Measurements from ENCODE around the gene TPPP2.

DNA sequence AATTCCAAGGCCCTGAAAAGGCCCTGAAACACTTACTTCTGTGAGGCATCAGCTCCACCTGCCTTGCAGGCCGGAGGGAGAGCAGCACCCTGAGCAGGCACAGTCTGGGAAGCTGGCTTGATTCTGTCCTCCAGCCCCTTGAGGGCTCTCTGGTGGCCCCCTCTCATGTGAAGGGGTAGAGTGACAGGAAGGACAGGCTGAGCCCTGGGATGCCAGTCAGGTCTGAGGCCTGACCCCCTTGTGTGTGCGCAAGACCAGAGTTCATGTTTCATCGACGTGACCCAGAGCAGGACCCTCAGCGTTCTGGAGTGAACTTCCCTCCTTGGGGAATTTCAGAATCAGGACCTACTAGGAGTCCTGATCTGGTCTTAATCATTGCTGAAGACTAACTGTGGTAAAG lies 28.9 kb downstream of the TPPP2 start:
- no peak for TF ChIP-seq ZNF560 (tag by site-specific recombination; IDR thresholded peaks at IDR 0.05; ENCODE audit: borderline replicate concordance)
- TF ChIP-seq ZNF549 (tag by site-specific recombination; IDR thresholded peaks at IDR 0.05), result no peak
- TF ChIP-seq, protein P1, sequence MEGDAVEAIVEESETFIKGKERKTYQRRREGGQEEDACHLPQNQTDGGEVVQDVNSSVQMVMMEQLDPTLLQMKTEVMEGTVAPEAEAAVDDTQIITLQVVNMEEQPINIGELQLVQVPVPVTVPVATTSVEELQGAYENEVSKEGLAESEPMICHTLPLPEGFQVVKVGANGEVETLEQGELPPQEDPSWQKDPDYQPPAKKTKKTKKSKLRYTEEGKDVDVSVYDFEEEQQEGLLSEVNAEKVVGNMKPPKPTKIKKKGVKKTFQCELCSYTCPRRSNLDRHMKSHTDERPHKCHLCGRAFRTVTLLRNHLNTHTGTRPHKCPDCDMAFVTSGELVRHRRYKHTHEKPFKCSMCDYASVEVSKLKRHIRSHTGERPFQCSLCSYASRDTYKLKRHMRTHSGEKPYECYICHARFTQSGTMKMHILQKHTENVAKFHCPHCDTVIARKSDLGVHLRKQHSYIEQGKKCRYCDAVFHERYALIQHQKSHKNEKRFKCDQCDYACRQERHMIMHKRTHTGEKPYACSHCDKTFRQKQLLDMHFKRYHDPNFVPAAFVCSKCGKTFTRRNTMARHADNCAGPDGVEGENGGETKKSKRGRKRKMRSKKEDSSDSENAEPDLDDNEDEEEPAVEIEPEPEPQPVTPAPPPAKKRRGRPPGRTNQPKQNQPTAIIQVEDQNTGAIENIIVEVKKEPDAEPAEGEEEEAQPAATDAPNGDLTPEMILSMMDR (tag by site-specific recombination; IDR thresholded peaks at IDR 0.05), result no peak
- TF ChIP-seq ZNF76 (tag by site-specific recombination; IDR thresholded peaks at IDR 0.05; ENCODE audit: borderline replicate concordance, low read depth), result no peak
- no peak for TF ChIP-seq ZNF24 (tag by site-specific recombination; IDR thresholded peaks at IDR 0.05)
- no peak for TF ChIP-seq ZNF112 (tag by site-specific recombination; IDR thresholded peaks at IDR 0.05)
- TF ChIP-seq, protein P2, sequence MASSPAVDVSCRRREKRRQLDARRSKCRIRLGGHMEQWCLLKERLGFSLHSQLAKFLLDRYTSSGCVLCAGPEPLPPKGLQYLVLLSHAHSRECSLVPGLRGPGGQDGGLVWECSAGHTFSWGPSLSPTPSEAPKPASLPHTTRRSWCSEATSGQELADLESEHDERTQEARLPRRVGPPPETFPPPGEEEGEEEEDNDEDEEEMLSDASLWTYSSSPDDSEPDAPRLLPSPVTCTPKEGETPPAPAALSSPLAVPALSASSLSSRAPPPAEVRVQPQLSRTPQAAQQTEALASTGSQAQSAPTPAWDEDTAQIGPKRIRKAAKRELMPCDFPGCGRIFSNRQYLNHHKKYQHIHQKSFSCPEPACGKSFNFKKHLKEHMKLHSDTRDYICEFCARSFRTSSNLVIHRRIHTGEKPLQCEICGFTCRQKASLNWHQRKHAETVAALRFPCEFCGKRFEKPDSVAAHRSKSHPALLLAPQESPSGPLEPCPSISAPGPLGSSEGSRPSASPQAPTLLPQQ (tag by site-specific recombination; IDR thresholded peaks at IDR 0.05), result no peak
- no peak for TF ChIP-seq MEIS1 (CRISPR knock-in tag; IDR thresholded peaks at IDR 0.05; ENCODE audit: borderline replicate concordance)
